NCI-H524 treated with DMSO at 0.1 percent for 48 hours (cell line): ENCODE data around the gene SBNO1.
A peak's percentile ranks its signal among the peaks of the same experiment; 100 is the strongest.
"Not testable (repeated sequence)": the region's sequence is repeated elsewhere in the genome, so short reads cannot be mapped to it uniquely, and the experiment has no call there.

Experiments used
- DNase-seq: peaks from one replicate; lab custom pipeline; 2025; lab: John Stamatoyannopoulos, UW

SBNO1 gene

GRCh38 chr12:123388951-123389559 lies 24.4 kb upstream of the SBNO1 start:
- DNase-seq: no peak

- no peak for DNase-seq
Measured at GRCh38 chr12:123388177-123388950, 23.7 kb upstream of the SBNO1 start.

- no peak for DNase-seq
Measured at GRCh38 chr12:123387508-123388176, 23.0 kb upstream of the SBNO1 start.

GRCh38 chr12:123385536-123385935 lies 20.9 kb upstream of the SBNO1 start:
- DNase-seq: not testable (repeated sequence)

GRCh38 chr12:123384994-123385376 lies 20.3 kb upstream of the SBNO1 start:
- DNase-seq: no peak

GRCh38 chr12:123384318-123384993 lies 19.8 kb upstream of the SBNO1 start:
- peak; percentile 55 for DNase-seq

GRCh38 chr12:123382684-123383083 lies 18.0 kb upstream of the SBNO1 start:
- DNase-seq: no peak

GRCh38 chr12:123379391-123379790 lies 14.7 kb upstream of the SBNO1 start:
- no peak for DNase-seq

- DNase-seq: not testable (repeated sequence)
Measured at GRCh38 chr12:123372415-123372814, 7.8 kb upstream of the SBNO1 start.

- not testable (repeated sequence) for DNase-seq
Measured at GRCh38 chr12:123371667-123372368, 7.2 kb upstream of the SBNO1 start.

- DNase-seq: no peak
Measured at GRCh38 chr12:123369229-123369628, 4.6 kb upstream of the SBNO1 start.

- DNase-seq: not testable (repeated sequence)
Measured at GRCh38 chr12:123368431-123368830, 3.8 kb upstream of the SBNO1 start.

- DNase-seq: no peak
Measured at GRCh38 chr12:123367511-123367910, 2.9 kb upstream of the SBNO1 start.

- DNase-seq: peak; percentile 89
Measured at GRCh38 chr12:123365025-123365917, 624 bp upstream of the SBNO1 start.

- no peak for DNase-seq
Measured at GRCh38 chr12:123363740-123364531, 711 bp downstream of the SBNO1 start.

GRCh38 chr12:123363390-123363739 lies 1.3 kb downstream of the SBNO1 start:
- DNase-seq: no peak

- no peak for DNase-seq
Measured at GRCh38 chr12:123358035-123358434, 6.6 kb downstream of the SBNO1 start.

GRCh38 chr12:123356159-123356670 lies 8.4 kb downstream of the SBNO1 start:
- no peak for DNase-seq

GRCh38 chr12:123354600-123354999 lies 10.0 kb downstream of the SBNO1 start:
- no peak for DNase-seq

GRCh38 chr12:123351349-123351748 lies 13.3 kb downstream of the SBNO1 start:
- DNase-seq: no peak
